Pons (tissue), 1 donor: ENCODE measurements around the gene C1orf198.

ENCODE experiments used
- DNase-seq: peaks from one replicate; pipeline ENCODE4 v3.0.0-alpha.2; 2016; ENCODE audit warnings: low spot score

The C1orf198 gene

GRCh38 chr1:230892018-230892491 lies 23.7 kb upstream of the C1orf198 start:
- no peak for DNase-seq

DNA sequence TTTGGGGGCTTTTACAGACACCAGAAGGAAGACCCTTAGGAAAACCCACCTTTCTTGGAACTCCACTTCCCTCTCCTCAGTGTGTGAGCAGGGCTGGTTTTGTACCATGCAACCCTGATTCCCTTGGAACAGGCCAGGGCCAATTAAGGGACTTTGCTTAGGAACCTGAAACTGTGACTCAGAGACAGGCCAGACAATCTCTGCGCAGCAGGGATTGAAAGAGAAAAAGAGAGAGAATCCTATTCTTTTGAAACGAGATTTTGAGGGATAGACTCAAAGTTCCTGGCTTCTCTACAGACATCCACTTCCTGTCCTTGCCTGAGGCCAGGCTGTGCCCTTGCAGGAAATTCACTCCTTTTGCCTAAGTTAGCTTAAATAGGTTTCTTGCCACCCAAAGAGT lies 23.1 kb upstream of the C1orf198 start:
- DNase-seq = no peak

DNA sequence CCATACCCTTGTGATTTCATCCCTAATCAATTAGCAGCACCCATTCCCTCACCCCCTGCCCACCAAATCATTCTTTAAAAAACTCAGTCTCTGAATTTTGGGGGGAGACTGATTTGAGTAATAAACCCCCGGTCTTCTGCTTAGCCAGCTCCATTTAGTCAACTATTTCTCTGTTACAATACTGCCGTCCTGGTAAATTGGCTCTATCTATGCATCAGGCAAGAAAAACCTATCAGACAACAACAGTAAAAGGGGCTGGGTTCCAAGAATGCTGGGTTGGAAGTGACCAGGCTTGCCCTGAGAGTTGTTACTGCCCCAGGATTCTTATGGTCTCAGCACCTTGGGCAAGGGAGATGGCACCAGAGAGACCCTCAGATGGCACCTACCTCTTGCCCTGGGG lies 16.3 kb upstream of the C1orf198 start:
- no peak for DNase-seq

- DNase-seq = no peak
Observed at GRCh38 chr1:230883967-230884366, 15.6 kb upstream of the C1orf198 start.

GRCh38 chr1:230879778-230880177 lies 11.5 kb upstream of the C1orf198 start:
- no peak for DNase-seq

GRCh38 chr1:230878591-230878990 lies 10.3 kb upstream of the C1orf198 start:
- no peak for DNase-seq

DNA sequence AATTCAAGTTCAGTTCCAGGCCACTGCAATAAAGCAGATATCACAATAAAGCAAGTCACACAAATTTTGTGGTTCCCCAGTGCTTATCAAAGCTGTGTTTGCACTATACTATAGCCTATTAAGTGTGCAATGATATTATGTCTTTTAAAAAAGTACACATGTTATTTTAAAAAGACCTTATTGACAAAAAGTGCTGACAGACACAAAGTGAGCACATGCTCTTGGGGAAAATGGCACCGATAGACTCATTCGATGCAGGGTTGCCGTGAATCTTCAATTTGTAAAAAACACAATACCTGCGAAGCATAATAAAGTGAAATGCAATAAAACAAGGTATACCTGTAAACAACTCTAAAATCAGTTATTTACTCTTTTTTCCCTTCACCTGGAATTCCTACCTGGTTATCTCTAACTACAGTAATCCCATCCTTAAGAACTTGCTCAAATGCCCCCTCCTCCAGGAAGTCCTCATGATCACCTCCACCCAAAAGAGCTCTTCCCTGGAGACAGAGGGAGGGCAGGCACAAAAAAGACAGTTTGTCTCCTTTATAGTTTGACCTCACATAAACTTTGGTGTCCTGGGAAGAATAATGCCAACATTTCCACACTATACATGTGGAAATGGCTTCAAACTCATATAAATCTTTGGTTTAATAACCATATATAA lies 9.7 kb upstream of the C1orf198 start:
- DNase-seq = no peak

GRCh38 chr1:230877146-230877923 lies 9.0 kb upstream of the C1orf198 start:
- DNase-seq = no peak

DNA sequence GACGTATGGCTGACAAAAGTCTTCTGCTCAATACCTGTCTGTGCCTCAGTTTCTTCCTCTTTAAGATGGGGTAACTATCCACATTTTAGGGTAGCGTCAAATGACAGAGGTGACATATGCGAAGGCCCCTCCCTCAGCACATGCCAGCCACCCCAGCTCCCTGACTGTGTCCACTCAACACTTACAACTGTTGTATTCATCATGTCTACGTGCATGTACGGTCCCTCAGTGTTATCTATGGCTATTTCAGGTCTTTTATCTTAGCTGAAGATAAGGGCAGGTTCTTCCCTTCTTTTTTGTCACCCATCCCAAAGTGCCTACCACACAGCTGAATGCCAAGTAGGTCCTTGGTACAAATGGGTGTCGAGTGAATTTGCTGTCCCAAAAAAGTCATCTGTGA lies 8.3 kb upstream of the C1orf198 start:
- DNase-seq = no peak

DNA sequence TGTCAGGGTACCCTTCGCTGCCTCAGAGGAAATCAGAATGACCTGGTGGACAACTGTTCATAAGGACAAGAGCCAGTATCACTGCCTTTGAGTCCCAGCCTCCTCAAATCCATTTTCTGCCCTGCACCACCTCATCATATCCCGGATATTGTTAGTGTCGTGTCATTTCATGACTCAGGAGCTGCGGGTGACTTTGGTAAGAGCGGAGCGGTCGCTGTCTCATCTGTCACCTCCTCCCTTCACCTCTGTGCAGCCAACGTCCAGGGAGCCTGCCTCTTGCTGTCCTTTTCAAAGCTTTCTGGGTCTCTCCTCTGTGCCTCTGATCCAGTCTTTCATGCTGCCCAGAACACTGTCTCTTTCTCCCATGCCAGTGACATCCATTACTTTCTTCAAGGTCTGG lies 7.0 kb upstream of the C1orf198 start:
- DNase-seq = no peak

- no peak for DNase-seq
Observed at GRCh38 chr1:230870916-230871315, 2.6 kb upstream of the C1orf198 start.

DNA sequence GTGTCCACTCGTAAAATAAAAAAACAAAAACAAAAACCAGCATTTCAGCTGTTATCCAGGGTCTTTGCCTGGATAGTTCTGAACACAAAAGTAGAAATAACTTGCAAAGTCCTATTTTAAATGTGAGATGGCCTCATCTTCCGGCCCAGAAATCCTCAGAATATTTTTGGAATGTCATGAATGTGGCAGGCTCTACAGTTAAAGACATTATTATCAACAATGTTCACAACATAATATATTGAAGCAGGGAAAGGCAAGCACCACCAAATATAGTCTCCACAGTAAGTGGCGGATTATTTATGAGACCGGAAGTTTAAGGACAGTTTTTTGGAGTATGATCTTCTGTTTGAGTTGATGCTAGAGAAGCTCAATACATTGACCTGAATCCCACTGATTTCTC lies 1.2 kb upstream of the C1orf198 start:
- no peak for DNase-seq

- no peak for DNase-seq
Observed at GRCh38 chr1:230868736-230869385, 540 bp upstream of the C1orf198 start.

DNA sequence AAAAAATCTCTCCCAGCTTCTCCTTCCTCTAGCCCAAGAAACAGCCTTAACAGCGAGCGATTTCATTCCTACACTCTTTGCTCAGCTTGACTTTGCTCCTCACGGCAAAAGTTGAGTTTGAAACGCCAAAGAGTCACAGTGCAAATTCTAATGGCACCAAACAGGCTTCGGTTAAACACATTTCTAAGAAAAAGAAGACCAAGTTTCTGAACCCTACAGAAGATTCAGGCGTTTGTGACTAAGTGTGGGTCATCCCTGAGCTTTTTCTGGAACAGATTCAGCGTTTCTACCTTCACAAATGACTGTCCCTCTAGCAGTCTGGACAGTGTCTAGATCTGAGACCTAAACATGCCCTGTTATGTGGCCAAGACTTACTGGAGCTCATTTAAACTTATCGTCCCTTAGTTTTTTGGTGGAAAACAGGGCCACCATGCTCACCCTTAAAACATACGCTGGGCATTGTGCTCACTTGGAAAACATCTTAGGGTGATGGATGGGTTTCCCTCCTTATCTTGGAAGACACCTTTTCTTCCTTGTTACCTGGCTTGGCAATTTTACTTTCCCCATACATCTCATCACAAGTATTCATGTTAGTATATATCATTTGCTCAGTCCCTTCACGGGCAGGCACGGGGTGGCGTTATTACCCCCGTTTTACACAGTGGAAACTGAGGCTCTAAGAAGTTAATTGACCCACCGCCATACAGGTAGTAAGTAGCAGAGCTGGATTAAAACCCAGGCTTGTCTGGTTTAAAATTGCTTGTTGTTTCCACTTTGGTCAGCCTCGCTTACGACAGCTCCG lies 1.0 kb downstream of the C1orf198 start:
- no peak for DNase-seq

DNA sequence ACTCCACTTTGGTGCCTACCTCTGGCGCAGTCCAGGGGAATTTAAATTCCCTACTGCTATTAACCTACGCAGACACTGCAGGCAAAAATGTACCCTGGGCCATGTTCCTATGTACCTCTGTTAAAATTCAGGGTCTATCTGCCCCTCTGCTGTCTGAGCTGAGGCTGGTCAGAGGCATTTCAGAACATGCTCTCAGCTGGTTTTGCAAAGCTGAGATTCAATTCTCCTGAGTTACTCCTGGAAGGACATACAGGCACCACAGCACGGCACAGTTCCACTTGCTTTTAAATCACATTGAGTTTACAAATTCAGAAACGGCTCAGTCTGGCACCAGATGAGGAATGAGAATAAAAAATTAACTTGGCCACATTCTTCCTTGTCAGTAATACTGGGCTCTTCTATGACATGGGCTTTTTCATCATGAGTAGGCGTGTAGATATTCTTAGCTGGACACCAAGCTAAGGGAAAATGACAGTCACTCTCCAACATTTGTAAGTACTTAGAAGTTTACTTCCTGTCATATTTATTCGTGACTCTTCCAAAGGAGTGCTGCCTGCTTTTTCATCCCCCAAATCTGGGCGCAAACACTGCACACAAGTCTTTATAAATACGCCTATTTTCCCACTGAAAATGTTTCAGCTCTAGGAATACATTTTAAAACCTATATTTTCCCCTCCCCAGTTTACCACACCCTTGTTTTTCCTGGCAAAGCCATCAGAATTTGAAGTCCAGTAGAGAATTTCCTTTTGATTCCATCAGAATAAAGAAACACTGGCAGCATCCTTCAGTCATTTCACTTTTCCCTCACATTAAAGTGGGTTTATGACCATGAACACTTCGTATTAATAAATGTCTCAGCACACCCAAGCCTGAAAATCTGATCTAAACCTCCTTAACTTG lies 1.9 kb downstream of the C1orf198 start:
- DNase-seq = peak; percentile 70

GRCh38 chr1:230865062-230865817 lies 3.1 kb downstream of the C1orf198 start:
- DNase-seq = no peak

GRCh38 chr1:230864441-230864840 lies 3.9 kb downstream of the C1orf198 start:
- peak; percentile 59 for DNase-seq

DNA sequence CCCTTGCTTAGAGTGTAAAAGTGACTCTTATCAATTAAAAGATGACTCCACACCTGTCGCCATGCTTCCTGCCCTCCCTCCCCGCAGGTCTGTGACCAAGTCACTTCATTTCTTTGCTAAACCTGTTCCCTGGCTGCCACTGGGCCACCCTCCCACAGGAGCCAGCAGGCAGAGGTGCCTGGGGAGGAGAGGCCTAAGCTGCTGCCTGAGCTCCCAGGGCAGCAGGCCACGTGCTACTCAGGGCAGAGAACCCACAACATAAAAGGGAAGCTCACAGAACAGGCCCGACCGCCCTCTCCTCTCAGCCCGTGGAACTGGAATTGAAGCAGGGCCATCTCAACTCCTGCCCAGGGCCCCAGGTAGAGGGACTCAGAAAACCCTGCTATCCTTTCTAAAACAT lies 4.9 kb downstream of the C1orf198 start:
- no peak for DNase-seq

DNA sequence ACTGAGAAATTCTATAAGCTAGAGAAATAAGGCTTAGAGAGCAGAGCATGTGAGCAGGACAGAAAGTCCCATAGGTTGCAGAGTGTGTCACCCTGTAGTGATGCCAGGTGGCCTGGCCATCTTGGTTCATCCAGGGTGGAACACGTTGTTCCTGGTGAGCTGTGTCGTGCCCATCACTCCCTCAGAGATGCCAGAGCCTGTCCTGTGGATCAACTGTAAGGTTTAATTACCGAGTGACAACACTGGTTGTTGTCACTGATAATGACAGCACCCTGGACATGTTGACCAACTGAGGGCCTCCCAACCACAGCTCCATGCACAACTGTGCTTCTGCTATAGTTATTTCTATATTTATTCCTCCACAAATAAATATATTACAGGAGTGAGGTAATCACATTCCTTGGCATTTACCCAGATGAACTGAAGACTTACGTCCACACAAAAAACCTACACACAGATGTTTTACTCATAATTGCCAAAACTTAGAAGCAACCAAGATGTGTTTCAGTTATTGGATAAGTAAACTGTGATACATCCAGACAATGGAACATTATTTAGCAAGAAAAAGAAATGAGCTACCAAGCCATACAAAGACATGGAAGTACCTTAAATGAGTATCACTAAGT lies 6.2 kb downstream of the C1orf198 start:
- DNase-seq = no peak

- DNase-seq = no peak
Observed at GRCh38 chr1:230861489-230861888, 6.8 kb downstream of the C1orf198 start.
